MM.1S (cell line): ENCODE data around the gene NUP155.

Source experiments
- EZH2 ChIP-seq: fragments of 300-600 bp; sonication (generic); optimal IDR thresholded peaks from 2 replicates; pipeline ENCODE3; 2017; ENCODE audit warnings: low read depth, mild to moderate bottlenecking, antibody characterized with exemption, low read length, mixed read lengths
- TF ChIP-seq, protein P1 (sequence below): fragments of 300-600 bp; sonication (generic); IDR thresholded peaks from 2 replicates; pipeline ENCODE4 v1.5.1; 2016; ENCODE audit warnings: antibody characterized with exemption, low read length, mixed read lengths

- no peak for TF ChIP-seq EZH2
- TF ChIP-seq, protein P1, sequence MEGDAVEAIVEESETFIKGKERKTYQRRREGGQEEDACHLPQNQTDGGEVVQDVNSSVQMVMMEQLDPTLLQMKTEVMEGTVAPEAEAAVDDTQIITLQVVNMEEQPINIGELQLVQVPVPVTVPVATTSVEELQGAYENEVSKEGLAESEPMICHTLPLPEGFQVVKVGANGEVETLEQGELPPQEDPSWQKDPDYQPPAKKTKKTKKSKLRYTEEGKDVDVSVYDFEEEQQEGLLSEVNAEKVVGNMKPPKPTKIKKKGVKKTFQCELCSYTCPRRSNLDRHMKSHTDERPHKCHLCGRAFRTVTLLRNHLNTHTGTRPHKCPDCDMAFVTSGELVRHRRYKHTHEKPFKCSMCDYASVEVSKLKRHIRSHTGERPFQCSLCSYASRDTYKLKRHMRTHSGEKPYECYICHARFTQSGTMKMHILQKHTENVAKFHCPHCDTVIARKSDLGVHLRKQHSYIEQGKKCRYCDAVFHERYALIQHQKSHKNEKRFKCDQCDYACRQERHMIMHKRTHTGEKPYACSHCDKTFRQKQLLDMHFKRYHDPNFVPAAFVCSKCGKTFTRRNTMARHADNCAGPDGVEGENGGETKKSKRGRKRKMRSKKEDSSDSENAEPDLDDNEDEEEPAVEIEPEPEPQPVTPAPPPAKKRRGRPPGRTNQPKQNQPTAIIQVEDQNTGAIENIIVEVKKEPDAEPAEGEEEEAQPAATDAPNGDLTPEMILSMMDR: no peak
These were observed 66.0 kb downstream of the NUP155 start for GRCh38 chr5:37304888-37305287.
